ENCODE data around the gene OXTR.

Gene OXTR

GRCh38 chr3:8769088-8769822 is at the start of gene OXTR:
TSS of gene OXTR (minus strand) at chr3:8769613. CDS start at chr3:8768187, 1,426 bp downstream.
- peak; percentile 64 for DNase-seq

GRCh38 chr3:8817486-8817885 is 48.1 kb upstream of the OXTR start:
- DNase-seq, result no peak

GRCh38 chr3:8816106-8816505 is 46.7 kb upstream of the OXTR start:
- no peak for DNase-seq

- no peak for DNase-seq
These were observed 44.0 kb upstream of the OXTR start for GRCh38 chr3:8813411-8813810.

GRCh38 chr3:8810561-8810960 is 41.1 kb upstream of the OXTR start:
- DNase-seq, result no peak

GRCh38 chr3:8805774-8806173 is 36.4 kb upstream of the OXTR start:
- no peak for DNase-seq

- no peak for DNase-seq
These were observed 32.8 kb upstream of the OXTR start for GRCh38 chr3:8802256-8802655.

GRCh38 chr3:8800016-8800415 is 30.6 kb upstream of the OXTR start:
- DNase-seq, result no peak

- DNase-seq, result no peak
These were observed 24.8 kb upstream of the OXTR start for GRCh38 chr3:8794247-8794646.

GRCh38 chr3:8793242-8793641 is 23.8 kb upstream of the OXTR start:
- no peak for DNase-seq

- no peak for DNase-seq
These were observed 21.1 kb upstream of the OXTR start for GRCh38 chr3:8790529-8790928.

GRCh38 chr3:8784676-8785435 is 15.4 kb upstream of the OXTR start:
- DNase-seq, result no peak

GRCh38 chr3:8780279-8780678 is 10.9 kb upstream of the OXTR start:
- DNase-seq, result no peak

- no peak for DNase-seq
These were observed 9.1 kb upstream of the OXTR start for GRCh38 chr3:8778475-8778874.

- DNase-seq, result no peak
These were observed 8.5 kb upstream of the OXTR start for GRCh38 chr3:8777978-8778267.

GRCh38 chr3:8777201-8777977 is 8.0 kb upstream of the OXTR start:
- no peak for DNase-seq

GRCh38 chr3:8776406-8776805 is 7.0 kb upstream of the OXTR start:
- no peak for DNase-seq

- no peak for DNase-seq
These were observed 6.2 kb upstream of the OXTR start for GRCh38 chr3:8775602-8776001.

GRCh38 chr3:8775181-8775580 is 5.8 kb upstream of the OXTR start:
- no peak for DNase-seq

- no peak for DNase-seq
These were observed 4.6 kb upstream of the OXTR start for GRCh38 chr3:8773941-8774542.

- no peak for DNase-seq
These were observed 887 bp downstream of the OXTR start for GRCh38 chr3:8768364-8769087.

- DNase-seq, result peak; percentile 28
These were observed 1.6 kb downstream of the OXTR start for GRCh38 chr3:8767667-8768363.
